Stimulated activated CD4-positive, alpha-beta T cell treated with anti-CD3 and anti-CD28 coated beads, Interleukin-15, amount 100 ng/mL, for 24 hours (primary cell): ENCODE measurements around the gene ADIPOR2.
"Not testable (repeated sequence)": the region's sequence is repeated elsewhere in the genome, so short reads cannot be mapped to it uniquely, and the experiment has no call there.

ENCODE experiments used
- DNase-seq: peaks from one replicate; pipeline ENCODE4 v3.0.0-alpha.2; 2020

Gene ADIPOR2

GRCh38 chr12:1666215-1666614 lies 24.7 kb upstream of the ADIPOR2 start:
- no peak for DNase-seq

GRCh38 chr12:1666685-1667162 lies 24.1 kb upstream of the ADIPOR2 start:
- DNase-seq, result no peak

- DNase-seq, result no peak
Measured at GRCh38 chr12:1668833-1669543, 21.9 kb upstream of the ADIPOR2 start.

GRCh38 chr12:1670358-1671268 lies 20.3 kb upstream of the ADIPOR2 start:
- DNase-seq, result no peak

- no peak for DNase-seq
Measured at GRCh38 chr12:1676043-1676442, 14.8 kb upstream of the ADIPOR2 start.

- DNase-seq, result no peak
Measured at GRCh38 chr12:1680804-1681492, 9.9 kb upstream of the ADIPOR2 start.

GRCh38 chr12:1681493-1681807 lies 9.4 kb upstream of the ADIPOR2 start:
- DNase-seq, result no peak

GRCh38 chr12:1688086-1688710 lies 2.7 kb upstream of the ADIPOR2 start:
- no peak for DNase-seq

GRCh38 chr12:1691123-1692007 lies 495 bp downstream of the ADIPOR2 start:
- no peak for DNase-seq

- no peak for DNase-seq
Measured at GRCh38 chr12:1692226-1692625, 1.4 kb downstream of the ADIPOR2 start.

- DNase-seq, result no peak
Measured at GRCh38 chr12:1692895-1693610, 2.2 kb downstream of the ADIPOR2 start.

GRCh38 chr12:1695097-1695496 lies 4.2 kb downstream of the ADIPOR2 start:
- DNase-seq, result not testable (repeated sequence)

GRCh38 chr12:1695886-1696670 lies 5.2 kb downstream of the ADIPOR2 start:
- no peak for DNase-seq

GRCh38 chr12:1696800-1697199 lies 5.9 kb downstream of the ADIPOR2 start:
- DNase-seq, result no peak

GRCh38 chr12:1697271-1697670 lies 6.4 kb downstream of the ADIPOR2 start:
- DNase-seq, result no peak

- no peak for DNase-seq
Measured at GRCh38 chr12:1698720-1699119, 7.8 kb downstream of the ADIPOR2 start.

- DNase-seq, result no peak
Measured at GRCh38 chr12:1702713-1703112, 11.8 kb downstream of the ADIPOR2 start.

- no peak for DNase-seq
Measured at GRCh38 chr12:1703771-1704722, 13.2 kb downstream of the ADIPOR2 start.
